Activated effector memory CD4-positive, alpha-beta T cell treated with Interleukin-2 at 50 U/mL for 16 hours (primary cell): ENCODE results near the gene LONP1.
"Not testable (repeated sequence)": the region's sequence is repeated elsewhere in the genome, so short reads cannot be mapped to it uniquely, and the experiment has no call there.

Experiments used
- DNase-seq: peaks from one replicate; pipeline ENCODE4 v3.0.0-alpha.2; 2020

The LONP1 gene

DNA sequence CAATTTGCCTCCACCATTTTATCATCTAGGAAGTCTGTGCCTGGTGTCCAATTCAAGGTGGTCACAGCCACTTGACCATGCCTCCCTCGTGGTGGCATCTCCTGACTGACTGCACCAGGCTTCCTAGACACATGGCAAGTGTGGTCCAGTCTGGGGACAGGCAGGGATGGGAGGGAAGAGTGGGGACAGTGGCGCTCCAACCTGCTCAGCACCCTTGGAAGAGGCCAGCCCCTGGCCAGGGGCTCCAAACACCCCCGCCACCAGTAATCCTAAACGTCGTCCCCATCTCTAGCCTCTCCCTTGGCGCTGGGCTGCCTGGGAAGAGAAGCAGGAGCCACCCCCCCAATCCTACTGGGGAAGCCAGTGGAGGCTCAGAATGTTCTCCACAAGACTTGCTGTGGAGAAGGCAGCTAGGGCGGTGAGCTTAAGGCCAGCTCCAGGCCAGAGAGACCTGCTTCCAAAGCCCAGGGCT is 27.2 kb downstream of the LONP1 start:
- no peak for DNase-seq

DNA sequence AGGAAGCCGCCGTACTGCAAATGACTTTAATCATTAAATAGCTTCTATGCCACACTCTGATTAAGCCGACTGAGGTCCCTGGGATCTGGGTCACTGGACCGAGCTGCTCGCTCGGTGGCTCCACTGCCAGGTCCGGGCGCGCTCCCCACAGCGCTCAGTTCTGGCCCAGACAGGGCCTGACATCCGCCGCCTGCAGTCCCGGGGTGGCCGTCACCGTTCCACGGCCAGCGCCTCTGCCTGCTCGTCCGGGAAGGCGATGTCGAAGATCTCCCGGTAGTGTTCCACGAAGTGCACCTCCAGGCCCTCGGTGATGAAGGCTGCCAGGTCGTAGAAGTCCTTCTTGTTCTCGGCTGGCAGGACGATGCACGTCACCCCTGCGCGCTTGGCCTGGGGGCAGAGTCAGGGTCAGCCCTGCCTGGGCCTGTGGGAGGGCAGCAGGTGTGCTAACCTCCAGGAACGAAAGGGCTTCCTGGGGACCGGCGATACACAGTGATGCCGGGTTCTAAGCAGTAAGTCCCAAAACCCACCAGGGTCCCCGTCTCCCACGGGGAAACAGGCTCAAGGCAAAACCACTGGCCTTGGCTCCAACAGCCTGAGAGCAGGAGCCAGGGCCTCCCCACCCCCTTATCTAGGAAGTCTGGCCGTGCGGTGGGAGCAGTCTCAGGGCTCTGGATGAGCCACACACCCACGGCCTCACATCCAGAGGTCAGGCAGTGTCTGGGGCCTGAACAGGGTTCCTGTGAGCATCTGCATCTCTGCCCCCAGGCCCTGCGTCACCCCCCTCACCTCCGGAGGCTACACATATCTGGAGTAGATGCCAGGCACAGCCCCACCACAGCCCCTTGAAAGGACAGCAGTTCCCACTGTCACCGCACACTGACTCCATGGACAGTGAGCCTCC is 27.9 kb downstream of the LONP1 start:
- no peak for DNase-seq

DNA sequence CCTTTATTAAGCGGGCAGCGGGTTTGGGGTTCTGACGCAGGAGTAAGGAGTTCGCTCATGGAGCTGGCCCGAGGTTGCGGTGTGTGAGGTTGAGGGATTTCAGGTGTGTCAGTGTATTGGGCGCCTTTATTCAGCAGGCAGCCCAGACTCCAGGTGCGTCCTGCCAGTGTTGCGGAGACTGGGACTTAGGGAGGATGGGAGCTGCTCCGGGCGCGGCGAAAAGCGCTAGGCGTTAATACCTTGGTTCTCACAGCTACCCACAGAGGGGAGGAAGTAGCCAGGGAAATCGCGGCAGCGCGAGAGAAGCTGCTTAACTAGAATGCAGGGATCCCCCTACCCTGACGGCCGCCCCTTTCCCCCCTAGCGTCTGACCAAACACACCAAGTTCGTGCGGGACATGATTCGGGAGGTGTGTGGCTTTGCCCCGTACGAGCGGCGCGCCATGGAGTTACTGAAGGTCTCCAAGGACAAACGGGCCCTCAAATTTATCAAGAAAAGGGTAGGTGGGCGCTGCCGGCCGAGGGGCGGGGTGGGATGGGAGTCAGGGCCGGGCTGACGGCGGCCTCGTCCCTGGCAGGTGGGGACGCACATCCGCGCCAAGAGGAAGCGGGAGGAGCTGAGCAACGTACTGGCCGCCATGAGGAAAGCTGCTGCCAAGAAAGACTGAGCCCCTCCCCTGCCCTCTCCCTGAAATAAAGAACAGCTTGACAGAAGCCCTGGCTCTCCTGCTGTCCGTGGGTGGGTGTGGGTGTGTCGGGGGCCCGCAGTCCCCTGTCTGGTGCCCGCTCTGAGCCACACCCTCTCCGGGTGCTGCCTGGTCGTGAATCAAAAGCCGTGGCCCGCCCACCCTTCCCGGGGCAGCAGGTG is 28.8 kb downstream of the LONP1 start:
- DNase-seq, result peak; percentile 28

DNA sequence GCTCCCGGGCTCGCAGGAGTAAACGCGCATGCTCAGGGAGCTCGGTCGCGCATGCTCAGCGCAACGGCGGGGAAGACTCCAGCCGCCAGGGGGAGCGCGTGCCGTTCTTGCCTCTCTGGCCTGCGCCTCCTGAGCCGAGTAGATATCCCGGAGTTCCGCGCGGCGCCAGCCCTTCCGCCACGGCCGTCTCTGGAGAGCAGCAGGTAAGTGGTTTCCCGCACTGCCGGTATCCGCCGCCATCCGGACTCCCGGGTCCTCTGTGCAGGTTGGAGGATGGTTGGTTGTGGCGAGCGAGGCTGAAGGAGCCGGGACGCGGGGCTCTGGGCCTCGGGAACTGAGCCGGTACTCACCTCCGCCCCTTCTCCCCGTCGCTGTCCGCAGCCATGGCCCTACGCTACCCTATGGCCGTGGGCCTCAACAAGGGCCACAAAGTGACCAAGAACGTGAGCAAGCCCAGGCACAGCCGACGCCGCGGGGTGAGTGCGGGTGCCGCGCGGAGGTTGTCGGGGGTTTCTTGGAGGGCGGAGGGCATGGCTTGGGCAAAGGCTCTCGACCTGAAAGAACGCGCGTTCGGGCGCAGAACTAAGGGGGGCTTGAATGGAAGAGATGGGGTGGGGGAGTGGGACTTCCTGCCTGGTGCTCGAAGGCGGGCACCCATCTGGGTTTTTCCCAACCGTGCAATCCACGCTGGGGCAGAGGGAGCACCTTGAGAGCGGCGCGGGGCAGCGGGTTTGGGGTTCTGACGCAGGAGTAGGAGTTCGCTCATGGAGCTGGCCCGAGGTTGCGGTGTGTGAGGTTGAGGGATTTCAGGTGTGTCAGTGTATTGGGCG is 29.6 kb downstream of the LONP1 start, which contains the start of gene RPL36:
Gene RPL36 (plus strand): TSS at position 171 of the 830 bp plus-strand sequence. CDS start 213 bp downstream, at position 384.
- peak; percentile 99 for DNase-seq

DNA sequence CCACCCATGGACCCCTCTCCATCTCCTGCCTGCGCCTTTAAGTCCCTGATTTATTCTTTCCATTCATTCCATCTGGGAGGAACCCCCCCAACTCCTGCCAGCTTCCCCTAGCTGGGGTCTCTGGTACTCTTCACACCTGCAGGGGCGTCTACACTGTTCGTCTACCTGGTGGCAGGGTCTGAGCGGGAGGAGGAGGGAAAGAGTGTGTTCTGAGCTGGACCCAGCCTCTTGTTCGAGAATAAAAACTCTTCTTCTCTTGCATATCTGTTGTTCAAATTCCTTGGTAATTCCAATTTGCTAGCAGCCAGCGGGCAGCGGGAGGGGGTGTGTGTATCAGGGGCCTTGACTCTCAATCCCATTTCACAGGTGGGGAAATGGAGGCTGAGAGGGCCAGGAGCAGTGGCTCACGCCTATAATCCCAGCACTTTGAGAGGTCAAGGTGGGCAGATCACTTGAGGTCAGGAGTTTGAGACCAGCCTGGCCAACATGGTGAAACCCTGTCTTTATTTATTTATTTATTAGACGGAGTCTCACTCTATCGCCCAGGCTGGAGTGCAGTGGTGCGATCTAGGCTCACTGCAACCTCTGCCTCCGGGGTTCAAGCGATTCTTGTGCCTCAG is 31.6 kb downstream of the LONP1 start:
- not testable (repeated sequence) for DNase-seq

DNA sequence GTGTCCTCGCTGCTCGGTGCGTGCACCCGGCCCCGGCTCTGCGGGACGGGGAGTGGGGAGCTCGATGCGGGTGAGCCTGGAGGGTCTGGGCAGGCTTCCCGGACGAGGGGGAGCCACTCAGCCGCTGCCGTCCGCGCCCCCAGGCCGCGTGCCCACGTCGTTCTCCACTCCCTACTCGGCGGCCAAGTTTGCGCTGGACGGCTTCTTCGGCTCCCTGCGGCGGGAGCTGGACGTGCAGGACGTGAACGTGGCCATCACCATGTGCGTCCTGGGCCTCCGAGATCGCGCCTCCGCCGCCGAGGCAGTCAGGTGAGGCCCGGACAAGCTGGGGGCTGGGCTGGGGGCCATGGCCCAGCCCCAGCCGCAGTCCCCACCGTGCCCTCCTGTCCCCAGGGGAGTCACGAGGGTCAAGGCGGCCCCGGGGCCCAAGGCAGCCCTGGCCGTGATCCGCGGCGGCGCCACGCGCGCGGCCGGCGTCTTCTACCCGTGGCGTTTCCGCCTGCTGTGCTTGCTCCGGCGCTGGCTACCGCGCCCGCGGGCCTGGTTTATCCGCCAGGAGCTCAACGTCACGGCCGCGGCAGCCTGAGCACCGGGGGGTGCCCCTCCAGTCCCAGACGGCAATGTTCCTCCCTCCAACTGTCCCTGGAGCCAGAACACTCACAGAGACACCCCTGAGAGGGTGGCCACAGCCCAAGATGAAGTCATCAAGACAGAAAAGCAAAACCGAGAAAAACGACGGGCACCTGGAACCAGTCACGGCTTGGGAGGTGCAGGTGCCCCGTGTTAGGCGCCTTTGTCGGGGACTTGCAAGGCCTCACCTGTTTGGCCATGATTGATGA is 32.4 kb downstream of the LONP1 start:
- DNase-seq, result no peak

DNA sequence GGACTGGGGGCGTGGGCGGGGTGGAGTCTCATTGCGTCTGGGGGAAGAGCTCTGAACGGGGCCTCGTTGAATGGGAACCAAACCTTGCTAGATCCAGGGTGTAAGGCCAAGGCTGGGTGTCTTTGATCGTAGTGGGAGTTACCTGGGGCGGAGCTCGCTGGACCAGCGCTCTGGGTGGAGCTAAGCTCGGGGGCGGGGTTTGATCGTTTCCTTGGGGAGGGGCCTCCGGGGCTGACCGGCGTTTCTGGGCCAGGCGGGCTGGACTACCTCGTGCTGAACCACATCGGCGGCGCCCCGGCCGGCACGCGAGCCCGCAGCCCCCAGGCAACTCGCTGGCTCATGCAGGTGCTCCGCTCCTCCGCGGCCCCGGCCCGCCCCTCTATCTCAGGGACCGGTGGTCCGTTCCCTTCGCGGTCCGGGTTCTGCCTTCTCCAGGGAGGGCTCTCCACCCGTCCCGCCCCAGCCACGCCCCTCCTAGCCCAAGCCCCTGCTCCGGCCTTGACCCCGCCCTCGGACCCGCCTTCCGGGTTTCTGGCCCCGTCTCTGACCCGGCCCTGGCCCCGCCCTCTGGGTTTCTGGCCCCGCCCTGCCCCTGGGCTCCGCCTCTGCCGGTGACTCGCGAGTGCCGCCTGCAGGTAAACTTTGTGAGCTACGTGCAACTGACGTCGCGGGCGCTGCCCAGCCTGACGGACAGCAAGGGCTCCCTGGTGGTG is 33.1 kb downstream of the LONP1 start:
- DNase-seq, result peak; percentile 87

DNA sequence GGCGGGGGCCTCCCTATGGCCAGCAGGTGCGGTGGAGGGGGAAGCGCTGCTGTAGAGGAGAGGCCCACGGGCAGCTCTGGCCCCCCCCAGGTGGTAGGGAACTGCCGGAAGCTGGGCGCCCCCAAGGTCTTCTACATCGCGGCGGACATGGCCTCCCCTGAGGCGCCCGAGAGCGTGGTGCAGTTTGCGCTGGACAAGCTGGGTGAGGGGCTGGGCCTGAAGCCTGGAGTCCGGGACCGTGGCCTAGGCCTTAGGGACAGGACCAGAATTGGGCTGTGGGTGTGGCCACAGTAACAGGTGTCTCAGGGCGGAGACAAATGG is 33.7 kb downstream of the LONP1 start:
- DNase-seq, result no peak

DNA sequence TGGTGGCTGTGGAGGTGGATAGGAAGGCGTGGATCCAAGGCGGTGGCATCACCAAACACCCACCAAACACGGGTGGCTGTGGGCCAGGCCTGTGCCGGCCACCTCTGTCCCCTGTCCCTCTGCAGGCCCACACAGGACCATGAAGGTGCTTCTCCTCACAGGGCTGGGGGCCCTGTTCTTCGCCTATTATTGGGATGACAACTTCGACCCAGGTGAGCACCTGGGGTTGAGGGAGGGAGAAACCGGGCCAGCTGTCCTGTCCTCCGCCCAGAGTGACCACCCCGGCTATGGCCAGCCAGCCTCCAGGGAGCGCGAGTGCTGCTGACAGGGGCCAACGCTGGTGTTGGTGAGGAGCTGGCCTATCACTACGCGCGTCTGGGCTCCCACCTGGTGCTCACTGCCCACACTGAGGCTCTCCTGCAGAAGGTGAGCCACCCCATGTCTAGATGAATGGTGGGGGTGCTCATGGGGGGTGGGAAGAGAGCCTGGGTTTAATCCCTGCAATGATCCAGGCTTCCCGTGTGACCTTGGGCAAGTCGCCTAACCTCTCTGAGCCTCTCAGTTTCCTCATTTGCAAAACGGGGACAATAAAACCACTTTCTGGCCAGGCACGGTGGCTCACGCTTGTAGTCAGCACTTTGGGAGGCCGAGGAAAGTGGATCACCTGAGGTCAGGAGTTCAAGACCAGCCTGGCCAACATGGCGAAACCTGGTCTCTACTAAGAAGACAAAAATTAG is 35.1 kb downstream of the LONP1 start:
- DNase-seq, result no peak

DNA sequence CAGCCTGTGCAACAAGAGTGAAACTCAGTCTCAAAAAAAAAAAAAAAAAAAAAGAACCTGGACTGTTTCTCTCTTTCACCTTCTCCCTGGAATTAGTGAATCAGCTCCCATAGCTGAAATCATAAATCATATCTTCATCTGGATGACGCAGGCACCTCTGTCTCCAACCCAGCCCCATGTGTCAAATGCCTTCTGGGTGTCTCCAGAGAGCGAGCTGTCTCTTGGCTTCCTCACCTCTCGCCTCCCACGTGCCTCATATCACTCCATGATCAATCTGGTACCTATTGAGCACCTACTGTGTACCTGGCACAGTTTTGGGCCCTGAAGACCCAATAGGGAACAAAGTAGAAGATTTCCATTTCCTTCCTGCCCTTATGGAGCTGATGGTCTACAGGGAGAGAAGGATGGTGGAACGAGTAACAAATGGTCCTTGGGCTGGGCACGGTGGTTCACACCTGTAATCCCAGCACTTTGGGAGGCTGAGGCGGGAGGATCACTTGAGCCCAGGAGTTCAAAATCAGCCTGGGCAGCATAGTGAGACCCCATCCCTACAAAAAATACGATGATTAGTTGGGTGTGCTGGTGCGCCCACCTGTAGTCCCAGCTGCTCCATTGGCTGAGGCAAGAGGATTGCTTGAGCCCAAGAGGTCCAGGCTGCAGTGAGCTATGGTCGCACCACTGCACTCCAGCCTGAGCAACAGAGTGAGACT is 36.6 kb downstream of the LONP1 start:
- DNase-seq, result no peak

DNA sequence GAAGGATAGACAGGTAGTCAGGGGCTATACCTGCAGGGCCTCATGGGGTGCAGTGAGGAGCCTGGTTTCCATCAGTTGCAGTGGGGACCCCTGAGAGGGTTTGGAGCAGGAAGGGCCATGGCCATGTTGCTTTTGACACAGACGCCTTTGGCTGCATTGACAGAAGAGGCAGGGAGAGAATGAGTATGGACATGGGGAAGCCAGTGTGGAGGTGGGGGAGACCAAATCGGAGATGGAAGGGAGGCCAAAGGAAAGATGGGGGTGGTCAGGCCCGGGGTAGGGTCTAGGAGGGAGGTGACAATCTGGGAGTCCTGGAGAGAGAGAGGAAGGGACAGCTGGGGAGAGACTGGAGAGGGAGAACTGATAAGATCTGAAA is 37.9 kb downstream of the LONP1 start:
- DNase-seq, result no peak

DNA sequence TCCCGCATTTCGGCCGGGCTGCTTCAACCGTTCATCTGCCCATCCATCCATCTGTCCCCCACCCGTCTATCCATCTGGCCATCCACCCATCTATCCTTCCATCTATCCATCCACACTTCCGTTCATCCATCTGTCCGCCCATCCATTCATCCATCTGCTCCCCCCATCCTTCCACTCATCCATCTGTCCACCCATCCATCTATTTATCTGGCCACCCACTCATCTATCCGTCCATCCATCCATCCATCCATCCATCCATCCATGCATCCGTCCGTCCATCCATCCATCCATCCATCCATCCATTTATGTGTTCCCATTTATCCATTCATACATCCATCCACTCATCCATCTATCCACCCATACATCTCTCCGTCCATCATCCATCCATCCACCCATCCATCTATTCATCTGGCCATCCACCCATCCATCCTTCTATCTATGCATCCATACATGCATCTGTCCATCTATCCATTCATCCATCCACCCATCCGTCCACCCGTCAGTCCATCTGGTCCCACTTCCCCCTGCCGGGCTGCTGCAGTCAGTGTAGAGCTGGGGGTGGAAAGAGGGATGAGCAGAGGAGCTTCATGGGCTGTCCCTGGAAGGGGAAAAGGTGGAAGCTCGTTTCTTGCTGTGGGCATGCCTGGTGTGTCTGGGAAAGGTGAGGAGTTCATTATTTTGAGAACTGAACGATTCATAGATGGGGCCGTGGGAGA is 38.4 kb downstream of the LONP1 start:
- DNase-seq, result no peak

DNA sequence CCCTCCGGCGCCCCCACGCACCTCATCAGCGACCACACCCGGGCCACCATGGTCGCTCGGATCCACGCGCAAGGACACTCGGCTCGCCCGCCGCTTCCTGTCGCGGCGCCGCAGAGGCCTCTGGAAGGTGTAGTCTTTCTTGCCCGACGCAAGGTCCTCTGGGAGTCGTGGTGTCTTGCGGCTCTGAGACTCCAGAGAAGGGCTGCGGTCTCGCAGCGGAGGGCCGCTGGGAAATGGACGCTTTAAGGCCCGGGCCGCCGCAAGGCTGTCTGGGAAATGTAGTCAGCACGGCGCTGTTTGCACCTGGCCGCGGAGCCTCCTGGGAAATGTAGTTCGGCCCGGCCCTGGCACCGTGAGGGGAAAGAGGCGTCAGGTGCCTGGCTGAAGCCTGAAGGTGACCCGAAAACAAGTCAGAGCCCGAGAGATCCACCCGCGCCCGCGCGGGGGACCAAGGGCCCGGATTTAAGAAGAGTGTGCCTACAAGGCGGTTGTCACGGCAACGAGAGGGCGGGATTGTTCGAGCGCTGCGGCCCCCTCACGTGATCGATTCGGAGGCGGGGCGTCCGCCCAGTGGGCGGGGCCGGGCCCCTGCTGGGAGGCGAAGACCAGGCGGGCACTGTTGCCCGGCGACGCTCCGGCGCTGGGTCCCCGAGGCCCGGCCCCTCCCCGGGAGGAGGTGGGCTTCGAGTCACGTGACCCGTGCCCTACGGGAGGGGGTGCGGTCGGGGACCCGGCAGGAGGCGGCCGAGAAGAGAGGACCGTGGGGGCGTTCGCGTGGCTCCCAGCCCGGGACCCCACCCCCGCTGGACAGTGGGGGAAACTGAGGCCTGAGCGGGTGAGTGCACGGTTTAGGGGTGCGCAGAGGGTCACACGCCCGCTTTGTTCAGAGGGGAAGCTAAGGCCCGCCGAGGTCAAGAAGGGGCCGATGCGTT is 39.2 kb downstream of the LONP1 start, which contains the start of the genes HSD11B1L and MICOS13:
Gene HSD11B1L (plus strand): TSS at position 591 of the 932 bp plus-strand sequence. CDS start 3,806 bp downstream, outside the sequence.
Gene MICOS13 (minus strand): TSS at position 80 of the 932 bp plus-strand sequence. CDS start 30 bp downstream, at position 50.
- DNase-seq, result peak; percentile 97

DNA sequence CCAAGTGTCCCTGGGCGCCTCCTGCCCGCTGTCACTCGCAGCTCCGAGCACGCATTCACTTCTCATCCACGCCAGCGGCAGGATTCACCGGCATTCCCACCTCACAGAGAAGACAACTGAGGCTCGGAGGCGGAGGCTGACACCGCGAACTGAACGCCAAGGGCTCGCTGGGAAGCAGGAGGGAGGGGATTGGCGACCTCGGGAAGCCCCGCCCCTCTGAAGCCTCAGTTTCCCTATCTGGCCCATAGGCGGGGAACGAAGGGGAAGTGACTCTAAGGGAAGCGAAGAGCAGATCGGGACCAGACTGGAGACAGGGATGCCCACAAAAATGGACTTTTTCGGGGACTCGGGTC is 39.9 kb downstream of the LONP1 start:
- DNase-seq, result no peak

DNA sequence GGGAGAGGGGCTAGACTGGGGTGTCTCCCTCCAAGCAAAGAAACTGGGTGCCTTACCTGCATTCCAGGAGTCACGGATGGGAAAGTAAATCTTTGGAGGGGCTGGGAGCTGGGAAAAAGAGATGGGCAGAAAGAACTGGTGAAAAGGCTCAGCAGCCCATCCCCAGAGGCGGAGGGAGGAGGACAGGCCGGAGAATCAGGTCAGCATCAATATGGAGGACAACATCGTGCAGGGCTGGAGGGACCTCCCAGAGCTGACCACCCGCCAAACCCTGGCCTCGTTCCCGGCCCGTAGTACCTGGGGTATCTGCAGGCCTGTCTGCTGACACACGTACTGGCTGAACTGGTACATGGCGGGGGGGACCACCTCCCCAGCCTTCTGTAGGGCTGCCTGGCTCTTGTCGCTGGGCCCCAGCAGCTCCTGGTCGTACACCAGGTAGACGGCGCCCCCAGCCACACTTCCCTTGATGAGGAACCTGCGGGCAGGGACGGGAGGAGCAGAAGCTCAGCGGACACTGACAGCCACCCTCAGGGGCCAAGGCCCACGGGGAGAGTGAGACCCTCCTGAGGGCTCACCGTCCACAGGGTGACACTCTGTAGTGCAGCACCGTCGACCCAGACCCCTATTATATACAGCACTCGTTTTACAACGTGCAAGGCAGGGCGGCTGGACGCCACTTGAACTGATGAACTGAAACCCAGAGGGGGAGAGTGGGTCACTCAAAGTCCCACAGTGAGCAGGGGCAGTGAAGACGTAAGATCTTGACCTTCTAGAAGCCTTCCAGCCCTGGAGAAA is 40.5 kb downstream of the LONP1 start:
- DNase-seq, result no peak

DNA sequence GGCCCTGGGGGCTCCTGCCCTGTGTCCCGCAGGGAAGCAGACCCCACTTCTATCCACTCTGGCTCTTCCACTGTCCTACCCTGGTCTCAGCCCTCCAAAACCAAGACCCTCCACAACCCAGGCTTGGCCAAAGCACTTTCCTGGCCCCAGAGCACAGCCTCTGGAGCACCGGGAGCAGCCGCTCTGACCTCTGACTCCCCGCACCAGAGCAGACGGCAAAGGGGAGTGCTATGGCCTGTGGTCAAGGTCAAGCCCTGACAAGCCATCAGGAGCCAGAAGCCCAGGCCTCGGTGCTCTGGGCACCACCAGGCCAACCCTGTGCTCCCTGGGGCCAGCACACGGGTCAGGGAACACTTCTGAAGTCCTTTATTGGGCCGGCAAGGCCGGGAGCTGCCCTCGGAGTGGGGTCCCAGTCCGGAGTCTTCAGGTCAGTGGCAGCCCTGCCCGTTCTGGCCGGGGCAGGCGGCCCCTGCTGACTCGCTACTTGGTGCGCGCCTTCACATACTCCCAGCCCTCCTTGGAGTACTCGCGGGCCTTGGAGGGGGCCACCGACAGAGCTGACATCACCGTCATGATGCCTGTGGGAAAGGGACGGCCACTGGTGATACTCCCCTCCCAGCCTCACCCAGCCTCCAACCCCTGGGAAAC is 41.8 kb downstream of the LONP1 start:
- DNase-seq, result no peak
